ENCODE results near the gene NEFH. TPM values are rescaled to one million over a fixed set of nuclear protein-coding genes. Genes with fewer than 3 reads are reported as not detected.
A peak's percentile ranks its signal among the peaks of the same experiment; 100 is the strongest.

The NEFH gene
- total RNA-seq, 1 experiment from 2014 or later: 5.7 TPM

GRCh38 chr22:29464581-29464980 lies 15.4 kb upstream of the NEFH start:
- Histone ChIP-seq H3T11ph (ENCODE audit: low read length) (no peak overlapping the region), H3K4ac (ENCODE audit: low read depth, low read length) (no peak overlapping the region), H3K23me2 (ENCODE audit: insufficient read length, low read depth, low read length, poor library complexity, severe bottlenecking) (no peaks in the 10 kb centered on the region), H2BK5ac (ENCODE audit: insufficient read length, low read length) (no peak overlapping the region), H2BK120ac (ENCODE audit: low read depth, low read length, poor library complexity, severe bottlenecking) (no peak overlapping the region), H2AFZ (ENCODE audit: low read length) (no peak overlapping the region), H3K27me3 (ENCODE audit: insufficient read depth, low read length) (no peaks in the 10 kb centered on the region), H3K79me1 (ENCODE audit: insufficient read depth, low read depth, low read length, poor library complexity, severe bottlenecking) (no peaks in the 10 kb centered on the region), H3K4me1 (ENCODE audit: insufficient read depth, low read length) (no peaks in the 10 kb centered on the region), H4K20me1 (ENCODE audit: control insufficient read depth, insufficient read depth, insufficient read length) (no peaks in the 10 kb centered on the region), H3K4me2 (ENCODE audit: insufficient read depth, insufficient read length, low read length) (no peak overlapping the region), H3K18ac (ENCODE audit: insufficient read length, low read depth, low read length) (no peak overlapping the region), H3K27ac (ENCODE audit: insufficient read length, low read depth, low read length) (no peak overlapping the region), H3K9ac (ENCODE audit: extremely low read depth, insufficient read length, low read length) (no peak overlapping the region), H4K91ac (ENCODE audit: insufficient read length, low read depth, low read length) (no peak overlapping the region), H3K79me2 (ENCODE audit: insufficient read depth, low read length) (no peaks in the 10 kb centered on the region), H2BK15ac (ENCODE audit: low read depth, low read length) (no peak overlapping the region), H3K14ac (ENCODE audit: insufficient read depth, low read length) (no peak overlapping the region), H4K8ac (replicated peaks; ENCODE audit: insufficient read length, low read depth, low read length) (no peak overlapping the region), H2AK5ac (ENCODE audit: insufficient read length, low read length) (no peak overlapping the region), H2BK20ac (ENCODE audit: low read depth, low read length, poor library complexity, severe bottlenecking) (no peak overlapping the region), H3K23ac (ENCODE audit: insufficient read length, low read depth, low read length) (no peak overlapping the region), H3K56ac (ENCODE audit: insufficient read length, low read depth, low read length) (no peak overlapping the region), H3K9me3 (ENCODE audit: control insufficient read depth, low read depth, low read length) (no peaks in the 10 kb centered on the region), H4K5ac (ENCODE audit: insufficient read length, low read depth, low read length) (no peak overlapping the region), H2BK12ac (ENCODE audit: insufficient read length, low read depth, low read length) (no peak overlapping the region)
- Mint-ChIP-seq H3K4me3 (no peak overlapping the region), H3K9me3 (no peaks in the 10 kb centered on the region), H3K27me3 (ENCODE audit: low read depth) (peaks cover 25% of the 10 kb centered on the region), H3K36me3 (ENCODE audit: insufficient read depth in 1 of 3, low read depth in 3 of 3) (no peaks in the 10 kb centered on the region), H3K4me1 (peaks cover 8 to 10% of the 10 kb centered on the region in 2 experiments), H3K27ac (peak overlapping the region in 1 of 3 experiments; percentile 40; a peak in 1 of 7 replicates)
- no CpG with 5 or more reads among the region's 7 CpGs for WGBS (ENCODE audit: extremely low coverage, insufficient read length, low lambda C conversion rate)
- TF ChIP-seq, protein P1, sequence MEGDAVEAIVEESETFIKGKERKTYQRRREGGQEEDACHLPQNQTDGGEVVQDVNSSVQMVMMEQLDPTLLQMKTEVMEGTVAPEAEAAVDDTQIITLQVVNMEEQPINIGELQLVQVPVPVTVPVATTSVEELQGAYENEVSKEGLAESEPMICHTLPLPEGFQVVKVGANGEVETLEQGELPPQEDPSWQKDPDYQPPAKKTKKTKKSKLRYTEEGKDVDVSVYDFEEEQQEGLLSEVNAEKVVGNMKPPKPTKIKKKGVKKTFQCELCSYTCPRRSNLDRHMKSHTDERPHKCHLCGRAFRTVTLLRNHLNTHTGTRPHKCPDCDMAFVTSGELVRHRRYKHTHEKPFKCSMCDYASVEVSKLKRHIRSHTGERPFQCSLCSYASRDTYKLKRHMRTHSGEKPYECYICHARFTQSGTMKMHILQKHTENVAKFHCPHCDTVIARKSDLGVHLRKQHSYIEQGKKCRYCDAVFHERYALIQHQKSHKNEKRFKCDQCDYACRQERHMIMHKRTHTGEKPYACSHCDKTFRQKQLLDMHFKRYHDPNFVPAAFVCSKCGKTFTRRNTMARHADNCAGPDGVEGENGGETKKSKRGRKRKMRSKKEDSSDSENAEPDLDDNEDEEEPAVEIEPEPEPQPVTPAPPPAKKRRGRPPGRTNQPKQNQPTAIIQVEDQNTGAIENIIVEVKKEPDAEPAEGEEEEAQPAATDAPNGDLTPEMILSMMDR (conservative IDR thresholded peaks at IDR 0.05): no peak
- DNase-seq: no peak
